H1 (cell line): Measurements from ENCODE around the gene PRPH2. TPM values are rescaled to one million over a fixed set of nuclear protein-coding genes. Genes with fewer than 3 reads are reported as not detected.

ENCODE experiments used
- CTCF ChIA-PET: fragments of 300-600 bp; sonication (Branson Sonifier 250); formaldehyde crosslinking; loops from one replicate; lab custom pipeline; 2021; ENCODE audit not compliant: partially characterized antibody; lab: Charles Lee
- POLR2A ChIA-PET: fragments of 300-600 bp; sonication (Branson Sonifier 250); formaldehyde crosslinking; loops from one replicate; lab custom pipeline; 2021; ENCODE audit warnings: inconsistent platforms; ENCODE audit not compliant: partially characterized antibody; lab: Charles Lee
- DNase-seq, 2 experiments: peaks; one replicate each; pipeline versions ENCODE4 v3.0.0 to v3.0.0-alpha.2; 2010 to 2022; ENCODE audit warnings: low spot score in 2 of 2, low read depth in 1 of 2, mixed read lengths in 1 of 2
- FAIRE-seq: peaks from 2 replicates; lab custom pipeline; 2011; peaks lifted over from hg19 to GRCh38; lab: Jason Lieb, UNC
- H2AFZ ChIP-seq: 2 replicates; pipeline ENCODE4 v1.8.1; 2012; ENCODE audit warnings: low read length, inconsistent platforms
- H2AK5ac ChIP-seq: 2 replicates; pipeline ENCODE4 v1.6.1; 2013; ENCODE audit warnings: low read depth, low read length
- H2BK120ac ChIP-seq: replicated peaks from 2 replicates; pipeline ENCODE3; 2013; ENCODE audit warnings: low read depth, low read length, inconsistent platforms
- H2BK12ac ChIP-seq: 2 replicates; pipeline ENCODE4 v1.6.1; 2013; ENCODE audit warnings: low read depth, low read length
- H2BK15ac ChIP-seq: 2 replicates; pipeline ENCODE4 v1.6.1; 2013; ENCODE audit warnings: low read length
- H2BK20ac ChIP-seq: 2 replicates; pipeline ENCODE4 v1.6.1; 2013; ENCODE audit warnings: low read length
- H2BK5ac ChIP-seq: 2 replicates; pipeline ENCODE4 v1.6.1; 2013; ENCODE audit warnings: low read depth, low read length
- H3K14ac ChIP-seq: 2 replicates; pipeline ENCODE4 v1.6.1; 2013; ENCODE audit warnings: inconsistent platforms; ENCODE audit not compliant: insufficient read length
- H3K18ac ChIP-seq: 2 replicates; pipeline ENCODE4 v1.6.1; 2013; ENCODE audit warnings: low read length; ENCODE audit errors: extremely low read depth
- H3K23ac ChIP-seq: 2 replicates; pipeline ENCODE4 v1.6.1; 2013; ENCODE audit warnings: inconsistent platforms; ENCODE audit not compliant: insufficient read length
- H3K23me2 ChIP-seq: 2 replicates; pipeline ENCODE4 v1.6.1; 2013; ENCODE audit warnings: low read depth, low read length
- H3K27ac ChIP-seq: 2 replicates; pipeline ENCODE4 v1.6.1; 2011; ENCODE audit warnings: low read depth, low read length, inconsistent platforms
- H3K27me3 ChIP-seq, 4 experiments: replicated peaks in 1 of 4; 1 replicate in 1 of 4; 2 replicates in 3 of 4; pipeline versions ENCODE4 v1.6.1 to v1.8.1; 2011 to 2013; ENCODE audit warnings: low read length in 3 of 4, mild to moderate bottlenecking in 3 of 4, inconsistent platforms in 2 of 4, mixed read lengths in 2 of 4, moderate library complexity in 1 of 4; ENCODE audit not compliant: control insufficient read depth in 3 of 4, insufficient read depth in 3 of 4; ENCODE audit errors: extremely low read depth in 1 of 4
- H3K36me3 ChIP-seq, 4 experiments: 2 replicates each; pipeline versions ENCODE4 v1.6.1 to v1.8.1; 2011 to 2013; ENCODE audit warnings: mild to moderate bottlenecking in 4 of 4, low read length in 3 of 4, moderate library complexity in 2 of 4, control low read depth in 1 of 4, inconsistent platforms in 1 of 4; ENCODE audit not compliant: insufficient read depth in 4 of 4, control insufficient read depth in 2 of 4
- H3K4ac ChIP-seq: replicated peaks from 2 replicates; pipeline ENCODE3; 2013; ENCODE audit warnings: low read length, low read depth, mixed read lengths, inconsistent platforms; ENCODE audit not compliant: insufficient read length
- H3K4me1 ChIP-seq, 4 experiments: replicated peaks in 1 of 4; 1 replicate in 1 of 4; 2 replicates in 3 of 4; pipeline versions ENCODE4 v1.6.1 to v1.8.1; 2011 to 2013; ENCODE audit warnings: low read length in 3 of 4, inconsistent platforms in 2 of 4, mixed read lengths in 1 of 4; ENCODE audit not compliant: insufficient read depth in 4 of 4, control insufficient read depth in 3 of 4
- H3K4me2 ChIP-seq, 2 experiments: 2 replicates each; pipeline versions ENCODE4 v1.6.1 to v1.8.1; 2011 to 2013; ENCODE audit warnings: low read depth in 2 of 2, low read length in 2 of 2, control low read depth in 1 of 2, inconsistent platforms in 1 of 2, mild to moderate bottlenecking in 1 of 2; ENCODE audit not compliant: insufficient read depth in 1 of 2
- H3K4me3 ChIP-seq, 4 experiments: fragments of 200-600, 300-600 bp in 1 of 4; sonication (generic), shearing (Covaris generic), sonication (Bioruptor Twin) in 1 of 4; 2 replicates each; pipeline versions ENCODE4 v1.5.1 to v1.8.1; 2011 to 2016; ENCODE audit warnings: low read length in 4 of 4, low read depth in 3 of 4, control low read depth in 2 of 4, inconsistent platforms in 2 of 4, mild to moderate bottlenecking in 2 of 4, mixed read lengths in 1 of 4, moderate library complexity in 1 of 4; ENCODE audit not compliant: insufficient read depth in 2 of 4; ENCODE audit errors: extremely low read depth in 1 of 4
- H3K56ac ChIP-seq: replicated peaks from 2 replicates; pipeline ENCODE3; 2013; ENCODE audit warnings: low read depth, mild to moderate bottlenecking, mixed read lengths, low read length, inconsistent platforms; ENCODE audit not compliant: insufficient read length
- H3K79me1 ChIP-seq: 2 replicates; pipeline ENCODE4 v1.6.1; 2013; ENCODE audit warnings: low read depth, low read length, control low read depth
- H3K79me2 ChIP-seq, 2 experiments: 2 replicates each; pipeline versions ENCODE4 v1.6.1 to v1.8.1; 2012 to 2013; ENCODE audit warnings: low read length in 2 of 2, mild to moderate bottlenecking in 2 of 2, inconsistent platforms in 1 of 2; ENCODE audit not compliant: insufficient read depth in 2 of 2, control insufficient read depth in 1 of 2
- H3K9ac ChIP-seq, 4 experiments: replicated peaks in 1 of 4; 1 replicate in 1 of 4; 2 replicates in 3 of 4; pipeline versions ENCODE4 v1.6.1 to v1.8.1; 2011 to 2013; ENCODE audit warnings: low read depth in 3 of 4, low read length in 3 of 4, control low read depth in 2 of 4, mild to moderate bottlenecking in 2 of 4, moderate library complexity in 2 of 4, inconsistent platforms in 1 of 4; ENCODE audit errors: extremely low read depth in 1 of 4
- H3K9me3 ChIP-seq, 2 experiments: 2 replicates each; pipeline versions ENCODE4 v1.6.1 to v1.8.1; 2012 to 2013; ENCODE audit warnings: mild to moderate bottlenecking in 2 of 2, moderate library complexity in 2 of 2, control low read depth in 1 of 2, inconsistent platforms in 1 of 2, low read depth in 1 of 2, low read length in 1 of 2, mixed read lengths in 1 of 2; ENCODE audit not compliant: insufficient read depth in 2 of 2
- H4K20me1 ChIP-seq, 2 experiments: replicated peaks in 1 of 2; 2 replicates each; pipeline versions ENCODE3 to v1.8.1; 2011 to 2013; ENCODE audit warnings: inconsistent platforms in 2 of 2, low read length in 2 of 2, mild to moderate bottlenecking in 1 of 2; ENCODE audit not compliant: insufficient read depth in 2 of 2, control insufficient read depth in 1 of 2
- H4K5ac ChIP-seq: 2 replicates; pipeline ENCODE4 v1.6.1; 2013; ENCODE audit warnings: low read length, low read depth, mixed read lengths, inconsistent platforms; ENCODE audit not compliant: insufficient read length
- H4K8ac ChIP-seq: 2 replicates; pipeline ENCODE4 v1.8.0; 2013; ENCODE audit warnings: mild to moderate bottlenecking, moderate library complexity, low read length, inconsistent platforms; ENCODE audit not compliant: insufficient read depth; ENCODE audit errors: extremely low read depth
- H4K91ac ChIP-seq: replicated peaks from 2 replicates; pipeline ENCODE3; 2013; ENCODE audit warnings: low read length, mixed read lengths, inconsistent platforms; ENCODE audit not compliant: insufficient read length
- ASH2L ChIP-seq: fragments of 200-600, 300-600 bp; sonication (generic); IDR thresholded peaks from one replicate; pipeline ENCODE4 v1.7.1; 2017; ENCODE audit warnings: low read length
- CEBPB ChIP-seq: IDR thresholded peaks from 2 replicates; pipeline ENCODE4 v1.6.1; 2012; ENCODE audit warnings: low read depth, low read length
- CREB1 ChIP-seq: IDR thresholded peaks from 2 replicates; pipeline ENCODE4 v1.6.1; 2012; ENCODE audit warnings: inconsistent platforms
- GABPA ChIP-seq: IDR thresholded peaks from 2 replicates; pipeline ENCODE4 v1.6.1; 2011; ENCODE audit warnings: mild to moderate bottlenecking, low read length, moderate library complexity, borderline replicate concordance; ENCODE audit not compliant: insufficient read depth
- HDAC6 ChIP-seq: IDR thresholded peaks from one replicate; pipeline ENCODE4 v1.7.1; 2012; ENCODE audit warnings: low read depth, mild to moderate bottlenecking, inconsistent platforms, low read length, moderate library complexity
- JUND ChIP-seq: IDR thresholded peaks from 2 replicates; pipeline ENCODE4 v1.6.1; 2011; ENCODE audit warnings: mild to moderate bottlenecking, improper control_type of control experiment, low read length
- KDM5A ChIP-seq: fragments of 200-600 bp; IDR thresholded peaks from 2 replicates; pipeline ENCODE4 v1.7.1; 2012; ENCODE audit warnings: mild to moderate bottlenecking, low read length, inconsistent platforms, mixed read lengths
- NANOG ChIP-seq: IDR thresholded peaks from 2 replicates; pipeline ENCODE4 v1.6.1; 2011; ENCODE audit warnings: low read length, low read depth, mild to moderate bottlenecking, inconsistent platforms; ENCODE audit not compliant: insufficient read depth, poor library complexity, severe bottlenecking
- NRF1 ChIP-seq: IDR thresholded peaks from 2 replicates; pipeline ENCODE4 v1.6.1; 2011; ENCODE audit warnings: mild to moderate bottlenecking, low read depth, low read length, improper control_type of control experiment
- RFX5 ChIP-seq: IDR thresholded peaks from 2 replicates; pipeline ENCODE4 v1.6.1; 2011; ENCODE audit warnings: low read depth, low read length, improper control_type of control experiment, borderline replicate concordance
- TBP ChIP-seq: IDR thresholded peaks from 2 replicates; pipeline ENCODE4 v1.6.1; 2011; ENCODE audit warnings: low read depth, low read length, improper control_type of control experiment
- TEAD4 ChIP-seq: IDR thresholded peaks from 2 replicates; pipeline ENCODE4 v1.6.1; 2012; ENCODE audit warnings: low read depth, low read length, inconsistent platforms, mixed read lengths
- WGBS, 2 experiments: shearing (Covaris generic) in 1 of 2; methylation state at CpG; one replicate each; pipeline versions ENCODE4 v1.1.6 to v1.1.7; 2013 to 2015; ENCODE audit warnings: low lambda C conversion rate in 2 of 2, mixed read lengths in 2 of 2, inconsistent platforms in 1 of 2, low coverage in 1 of 2, missing lambda C conversion rate in 1 of 2; ENCODE audit not compliant: insufficient replicate concordance in 2 of 2, insufficient coverage in 1 of 2, insufficient read length in 1 of 2; ENCODE audit errors: extremely low coverage in 1 of 2, missing lambda C conversion rate in 1 of 2; 5-methylcytosine and 5-hydroxymethylcytosine counted together
- polyA plus RNA-seq, 7 experiments: library from polyadenylated mRNA; depleted of rRNA in 3 of 7; stranded (reverse) in 5 of 7; unstranded in 2 of 7; fragments of >200 nt in 5 of 7; fragments of 200-250 nt in 2 of 7; gene quantifications; 1 replicate in 5 of 7; 2 replicates in 1 of 7; 4 replicates in 1 of 7; pipeline versions ENCODE4 v1.2.1 to v1.2.3, GENCODE V29; 2011 to 2013; ENCODE audit warnings: missing spikeins in 2 of 7, mixed read lengths in 2 of 7
- total RNA-seq: library from RNA; stranded (reverse); fragmentation: NEBNext Ultra II Directional; extraction: Animal tissue kit (Norgen Biotek cat#: 25700); gene quantifications from 2 replicates; pipeline ENCODE4 v1.2.1, GENCODE V29; 2021
- TF ChIP-seq, protein P1 (sequence below): IDR thresholded peaks from 2 replicates; pipeline ENCODE4 v1.6.1; 2011; ENCODE audit warnings: low read length, improper control_type of control experiment

PRPH2 gene
- total and polyA plus RNA-seq, 2 of the 8 experiments (the other 6 are each of a cell fraction or from before 2014, with no cell fraction given) = 0.23 to 0.65 TPM

DNA sequence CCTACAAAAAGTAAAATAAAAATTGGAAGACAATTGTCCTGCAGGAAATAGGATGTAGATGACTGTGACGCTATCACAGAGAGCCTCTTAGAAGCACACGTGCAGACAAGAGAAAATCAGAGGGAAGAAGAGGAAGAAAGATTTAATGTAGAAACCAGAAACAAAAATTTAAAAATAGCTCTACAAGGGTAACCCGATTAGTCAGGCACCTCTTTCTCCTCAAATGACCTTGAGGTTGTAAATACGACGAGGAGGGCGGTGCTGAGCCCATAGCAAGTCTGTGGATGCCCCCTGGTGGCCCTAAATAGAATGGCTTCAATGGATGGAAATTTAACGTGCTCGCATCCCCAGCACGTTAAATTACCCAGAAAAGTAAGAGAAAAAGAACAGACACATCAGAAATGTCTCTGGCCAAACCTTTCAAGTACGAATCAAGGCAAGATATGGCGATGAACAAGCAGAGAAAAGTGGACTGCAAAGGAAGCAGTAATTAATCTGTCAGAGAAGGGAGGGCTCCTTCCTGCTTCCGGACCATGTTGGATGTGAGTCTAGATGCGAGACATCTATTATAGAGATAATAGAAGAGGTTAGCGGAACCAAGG lies 4.2 kb upstream of the PRPH2 start:
- Histone ChIP-seq H2BK5ac (no peak overlapping the region), H2BK15ac (0 out of 2 replicates have a peak overlapping the region, but pooled peaks have one; percentile 81), H2AFZ (peak overlapping the region; percentile 95), H3K4me1 (no peaks in the 10 kb centered on the region), H4K91ac (no peak overlapping the region), H3K56ac (no peak overlapping the region), H3K27ac (no peak overlapping the region), H3K36me3 (no peaks in the 10 kb centered on the region), H3K79me1 (no peaks in the 10 kb centered on the region), H4K20me1 (no peaks in the 10 kb centered on the region), H3K9me3 (no peaks in the 10 kb centered on the region), H3K4me2 (0 out of 4 replicates have a peak overlapping the region, but pooled peaks of 1 of the 2 experiments have one; percentile 5), H3K14ac (no peak overlapping the region), H3K79me2 (no peaks in the 10 kb centered on the region), H3K23me2 (no peaks in the 10 kb centered on the region), H2AK5ac (no peak overlapping the region), H3K23ac (no peak overlapping the region), H2BK120ac (no peak overlapping the region), H3K18ac (no peak overlapping the region; the same call in 1 of the 2 replicates), H3K4ac (no peak overlapping the region), H2BK12ac (0 out of 2 replicates have a peak overlapping the region, but pooled peaks have one; percentile 60), H2BK20ac (no peak overlapping the region), H4K5ac (no peak overlapping the region), H3K9ac (no peak overlapping the region), H4K8ac (no peak overlapping the region), H3K27me3 (no peaks in the 10 kb centered on the region), H3K4me3 (no peak overlapping the region)
- POLR2A ChIA-PET = interaction anchor here (0.9 to 2.4 kb wide), 7 partner anchors 19 to 165 kb away, joined by 3 to 9 read pairs (median 4); partner anchors contain the start of genes RPL7L1 and TBCC
- DNase-seq (peak in 1 of 2 experiments; percentile 54), FAIRE-seq (peak; percentile 88)
- 34% methylated on average over 14 of the region's 14 CpGs; no CpG with 5 or more reads in 1 of the 2 experiments for WGBS, 2 experiments
- CTCF ChIA-PET = interaction anchor here (0.5 to 7.5 kb wide), 42 partner anchors 8 to 299 kb away, joined by 3 to 87 read pairs (median 5); partner anchors contain the start of gene RPL7L1
- no peak for TF ChIP-seq TBP
- no peak for TF ChIP-seq ASH2L
- TF ChIP-seq NRF1 = no peak
- TF ChIP-seq TEAD4 = no peak
- no peak for TF ChIP-seq GABPA
- TF ChIP-seq NANOG = no peak
- no peak for TF ChIP-seq RFX5
- TF ChIP-seq HDAC6 = no peak
- no peak for TF ChIP-seq KDM5A
- no peak for TF ChIP-seq CEBPB
- TF ChIP-seq JUND = no peak
- TF ChIP-seq CREB1 = peak; percentile 42; the same call in 1 of the 2 replicates
- TF ChIP-seq, protein P1, sequence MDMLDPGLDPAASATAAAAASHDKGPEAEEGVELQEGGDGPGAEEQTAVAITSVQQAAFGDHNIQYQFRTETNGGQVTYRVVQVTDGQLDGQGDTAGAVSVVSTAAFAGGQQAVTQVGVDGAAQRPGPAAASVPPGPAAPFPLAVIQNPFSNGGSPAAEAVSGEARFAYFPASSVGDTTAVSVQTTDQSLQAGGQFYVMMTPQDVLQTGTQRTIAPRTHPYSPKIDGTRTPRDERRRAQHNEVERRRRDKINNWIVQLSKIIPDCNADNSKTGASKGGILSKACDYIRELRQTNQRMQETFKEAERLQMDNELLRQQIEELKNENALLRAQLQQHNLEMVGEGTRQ = no peak
